GM18502 (cell line): ENCODE measurements around the gene RAB35.

Source experiments
- ATAC-seq: cut with Tn5 transposase; IDR thresholded peaks from one replicate; pipeline ENCODE4 v1.9.1; 2021; ENCODE audit warnings: mild to moderate bottlenecking; ENCODE audit not compliant: unreplicated experiment, poor library complexity

RAB35 gene

DNA sequence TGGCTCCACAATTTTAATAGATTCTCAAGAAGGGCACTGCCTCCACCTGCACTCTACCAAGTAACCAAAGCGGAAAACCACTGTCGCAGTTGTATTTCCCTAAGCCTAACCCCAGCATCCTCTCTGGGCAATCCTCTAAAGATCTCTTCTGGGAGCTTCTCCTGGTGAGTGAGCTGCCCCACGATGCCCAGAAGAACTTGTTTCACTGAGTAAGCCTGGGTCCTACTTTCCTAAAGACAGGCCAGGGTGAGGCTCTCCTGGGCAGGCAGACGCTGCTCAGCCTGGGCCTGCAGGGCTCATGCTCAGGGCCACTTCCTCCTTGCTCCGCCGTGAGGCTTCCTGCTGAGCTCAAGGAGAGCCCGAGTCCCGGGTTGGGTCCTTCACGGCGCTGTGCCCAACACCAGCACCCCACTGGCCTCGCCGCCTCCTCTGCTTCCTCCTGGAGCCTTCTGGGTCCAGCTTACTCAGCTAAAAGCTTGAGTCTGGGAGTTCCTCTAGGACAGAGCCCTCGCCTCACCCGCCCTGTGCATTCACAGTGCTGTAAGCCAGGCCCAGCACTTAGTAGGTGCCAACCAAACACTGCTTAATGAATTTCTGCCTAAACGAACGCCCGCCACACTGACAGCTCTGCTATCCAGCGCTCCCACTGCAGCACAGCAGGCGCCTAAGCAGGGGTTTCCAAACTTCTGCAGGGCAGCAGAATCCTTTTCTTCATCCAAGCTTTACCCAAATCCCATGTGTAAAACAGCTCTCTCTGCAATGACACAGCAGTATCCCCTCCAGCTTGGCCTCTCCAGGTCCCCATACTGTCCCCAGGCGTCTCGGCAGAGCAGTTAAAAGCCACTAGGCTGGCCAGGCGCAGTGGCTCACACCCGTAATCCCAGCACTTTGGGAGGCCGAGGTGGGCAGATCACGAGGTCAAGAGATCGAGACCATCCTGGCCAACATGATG lies 5.7 kb downstream of the RAB35 start:
- ATAC-seq = peak; percentile 63

DNA sequence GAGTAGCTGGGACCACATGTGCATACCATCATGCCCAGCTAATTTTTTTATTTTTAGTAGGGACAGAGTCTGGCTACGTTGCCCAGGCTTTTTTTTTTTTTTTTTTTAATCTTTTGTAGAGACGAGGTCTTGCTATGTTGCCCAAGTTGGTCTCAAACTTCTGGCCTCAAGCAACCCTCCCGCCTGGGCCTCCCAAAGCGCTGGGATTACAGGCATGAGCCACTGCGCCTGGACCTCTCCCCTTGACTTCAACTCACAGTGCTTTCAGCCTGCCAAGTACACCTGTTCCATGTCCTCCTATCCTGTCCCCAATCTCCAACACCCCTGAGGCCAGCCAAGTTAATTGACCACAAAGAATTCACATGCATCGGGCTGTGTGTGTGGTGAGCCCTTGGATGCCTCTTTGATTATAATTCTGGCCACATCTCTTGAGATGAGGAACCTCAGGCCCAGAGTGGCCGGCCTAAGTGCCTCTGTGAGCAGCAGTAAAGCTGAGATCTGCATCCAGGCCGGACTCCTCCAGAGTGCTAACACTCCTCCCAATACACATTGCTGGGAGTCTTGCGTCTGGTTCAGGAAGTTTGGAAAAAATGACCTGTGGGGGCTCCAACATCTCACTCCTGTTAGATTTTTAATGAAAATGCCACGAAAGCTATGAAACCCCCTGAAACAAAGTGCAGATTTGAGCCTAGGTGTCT lies 6.8 kb downstream of the RAB35 start:
- ATAC-seq = no peak

DNA sequence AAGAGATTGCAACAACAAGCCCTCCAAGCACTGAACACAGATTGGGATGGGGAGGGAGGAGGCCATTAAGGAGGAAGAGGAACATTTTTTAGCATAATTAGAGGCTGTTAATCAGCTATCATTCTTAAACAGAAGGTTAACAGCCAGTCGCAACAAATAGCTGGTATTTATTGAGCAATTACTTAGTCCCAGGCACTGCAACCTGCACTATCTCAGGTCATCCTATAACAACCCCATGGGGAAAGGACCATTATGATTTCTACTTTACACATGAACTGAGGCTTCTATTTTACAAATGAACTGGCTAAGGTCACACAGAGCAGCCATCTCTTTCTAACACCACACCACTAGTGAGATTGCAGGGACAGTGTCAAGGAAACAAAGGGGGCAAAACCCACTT lies 10.4 kb downstream of the RAB35 start:
- no peak for ATAC-seq

DNA sequence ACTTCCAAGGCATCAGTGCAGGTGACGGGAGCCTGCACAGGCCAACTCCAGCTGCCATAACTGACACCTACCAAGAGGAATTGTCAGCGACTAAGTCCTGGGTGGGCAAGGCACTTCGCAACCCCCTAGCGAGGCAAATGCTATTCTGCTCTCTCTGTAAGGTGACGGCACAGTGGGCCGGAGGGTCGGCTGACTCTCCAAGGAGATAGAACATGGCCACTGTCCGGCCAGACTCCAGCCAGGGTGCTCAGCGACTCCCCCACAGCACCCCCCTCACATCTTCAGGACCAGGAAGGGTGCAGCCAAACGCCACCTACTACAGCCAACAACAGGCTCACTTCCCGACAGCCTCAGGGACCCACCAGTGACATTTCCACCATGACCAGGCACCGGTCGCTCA lies 13.2 kb downstream of the RAB35 start:
- ATAC-seq = no peak

DNA sequence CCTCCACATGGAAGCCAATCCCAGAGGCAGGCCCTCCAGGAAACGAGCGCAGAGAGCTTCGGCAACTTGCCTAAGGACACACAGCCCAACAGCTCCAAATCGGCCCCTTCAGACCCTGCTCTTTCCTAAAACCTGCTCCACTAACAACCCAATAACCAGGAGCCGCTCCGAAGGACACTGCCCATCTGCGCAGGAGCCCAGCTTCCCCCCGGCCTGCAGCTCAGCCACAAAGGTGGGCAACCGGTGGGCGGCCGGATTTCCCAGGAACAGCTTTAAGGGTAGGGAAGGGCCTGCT lies 13.6 kb downstream of the RAB35 start:
- ATAC-seq = no peak

DNA sequence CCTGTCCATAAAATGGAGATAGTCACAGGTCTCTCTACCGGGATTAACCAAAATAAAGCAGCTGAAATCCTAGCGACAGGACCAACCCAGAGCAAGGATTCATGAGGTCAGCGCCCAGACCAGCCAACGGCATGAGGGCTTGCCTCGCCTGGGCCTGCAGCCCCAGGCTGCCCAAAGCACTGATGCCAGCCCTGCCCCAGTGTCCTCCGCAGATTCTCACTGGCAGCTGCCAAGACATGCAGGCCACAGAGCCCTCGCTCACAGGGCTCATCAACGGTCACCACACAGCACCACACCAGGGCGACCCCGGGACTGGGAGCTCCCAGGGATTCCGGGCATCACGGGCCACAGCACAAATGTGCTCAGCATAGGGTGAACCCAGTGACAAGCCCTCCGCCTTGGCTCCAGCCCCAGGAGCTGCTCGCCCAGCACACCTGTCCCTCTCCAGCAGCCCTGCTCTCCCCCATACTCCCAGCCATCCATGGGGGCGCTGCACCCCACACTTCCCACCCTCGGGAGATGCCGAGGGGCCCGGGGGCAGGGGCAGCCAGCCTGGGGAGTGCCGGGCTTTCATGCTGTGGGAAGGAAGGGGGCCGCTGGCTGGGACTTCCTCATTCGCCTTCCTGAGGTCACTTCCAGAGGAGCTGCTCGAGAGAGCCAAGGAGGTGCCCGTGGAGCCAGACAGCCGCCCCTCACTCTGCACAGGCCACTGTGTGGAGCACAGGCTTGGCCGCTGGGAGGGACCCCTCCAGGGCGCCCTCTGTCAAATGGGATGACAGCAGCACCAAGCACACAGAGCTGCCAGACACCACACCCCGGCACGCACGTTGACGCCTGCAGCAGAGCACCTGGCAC lies 14.1 kb downstream of the RAB35 start:
- no peak for ATAC-seq

DNA sequence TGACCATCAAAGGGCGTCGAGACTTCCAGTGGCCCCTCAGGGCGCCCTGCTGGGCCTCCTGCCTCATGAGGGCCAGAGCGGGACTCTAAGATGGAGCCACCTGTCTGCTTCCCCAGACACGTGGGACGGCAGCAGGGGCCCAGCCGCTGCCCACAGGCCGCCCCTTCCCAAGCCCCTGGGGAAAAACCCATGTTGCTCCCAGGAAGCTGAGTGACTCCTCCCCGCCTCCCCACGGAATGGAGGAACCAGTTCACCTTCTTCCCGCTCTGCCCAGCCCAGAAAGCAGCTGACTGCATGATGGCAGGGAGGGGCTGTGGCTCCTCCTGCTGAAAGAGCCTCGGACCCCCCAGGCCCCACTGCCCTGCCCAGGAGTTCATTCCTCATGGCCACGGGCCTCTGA lies 14.9 kb downstream of the RAB35 start:
- ATAC-seq = no peak

DNA sequence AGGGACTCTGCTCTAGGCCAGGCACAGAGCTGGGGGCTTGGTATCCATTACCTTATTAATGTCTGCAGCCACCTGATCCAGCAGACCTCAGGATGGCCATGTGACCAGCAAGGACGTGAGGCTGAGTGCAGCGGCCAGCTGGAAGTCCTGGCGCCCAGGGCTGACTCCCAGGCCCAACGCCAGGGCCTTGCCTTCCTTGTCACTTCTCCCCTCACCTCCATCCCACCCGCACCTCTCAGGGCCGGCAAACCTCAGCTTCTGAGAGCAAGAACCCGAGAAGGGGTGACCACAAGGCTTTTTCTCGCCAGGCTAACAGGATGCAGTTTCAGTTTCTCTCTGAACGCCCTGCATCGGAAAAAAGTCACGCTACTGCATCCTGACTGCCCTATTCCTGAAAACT lies 15.4 kb downstream of the RAB35 start:
- no peak for ATAC-seq

DNA sequence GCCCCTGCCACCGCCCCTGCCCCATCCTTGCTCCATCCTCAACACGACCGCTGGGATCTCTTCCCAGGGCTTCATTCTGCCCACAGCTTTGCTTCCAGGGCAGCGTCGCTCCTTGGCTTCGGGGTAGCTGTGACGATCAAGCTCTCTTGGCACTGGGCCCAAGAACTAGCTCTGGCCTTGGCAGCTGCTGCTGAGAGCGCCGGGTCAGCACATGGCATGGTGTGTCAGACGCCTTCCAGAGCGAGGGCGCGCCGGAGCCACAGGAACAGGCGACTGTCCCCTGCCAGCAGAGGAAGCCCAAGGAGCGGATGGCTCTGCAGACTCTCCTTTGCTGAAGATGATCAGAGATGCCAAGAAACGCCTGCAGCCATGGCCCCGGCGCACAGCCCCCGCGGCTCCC lies 15.9 kb downstream of the RAB35 start:
- no peak for ATAC-seq

DNA sequence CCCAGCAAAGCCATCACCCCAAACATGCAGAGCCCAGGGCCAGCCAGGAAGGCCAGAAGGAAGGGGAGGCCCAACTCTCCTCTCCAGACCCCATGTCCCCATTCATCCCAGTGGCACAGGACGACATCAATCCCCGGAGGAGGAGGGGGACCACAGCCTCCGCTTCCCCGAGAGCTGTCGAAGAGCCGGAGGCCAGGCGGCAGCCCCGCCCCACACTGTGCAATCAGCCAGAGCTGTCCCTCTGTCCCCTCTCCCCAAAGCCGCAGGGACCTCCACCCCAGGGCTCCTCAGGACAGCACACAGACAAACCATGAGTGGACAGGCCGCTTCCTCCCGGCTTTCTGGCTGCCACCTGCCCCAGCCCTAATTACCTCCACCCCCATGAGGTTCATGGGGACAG lies 16.8 kb downstream of the RAB35 start:
- ATAC-seq = no peak

DNA sequence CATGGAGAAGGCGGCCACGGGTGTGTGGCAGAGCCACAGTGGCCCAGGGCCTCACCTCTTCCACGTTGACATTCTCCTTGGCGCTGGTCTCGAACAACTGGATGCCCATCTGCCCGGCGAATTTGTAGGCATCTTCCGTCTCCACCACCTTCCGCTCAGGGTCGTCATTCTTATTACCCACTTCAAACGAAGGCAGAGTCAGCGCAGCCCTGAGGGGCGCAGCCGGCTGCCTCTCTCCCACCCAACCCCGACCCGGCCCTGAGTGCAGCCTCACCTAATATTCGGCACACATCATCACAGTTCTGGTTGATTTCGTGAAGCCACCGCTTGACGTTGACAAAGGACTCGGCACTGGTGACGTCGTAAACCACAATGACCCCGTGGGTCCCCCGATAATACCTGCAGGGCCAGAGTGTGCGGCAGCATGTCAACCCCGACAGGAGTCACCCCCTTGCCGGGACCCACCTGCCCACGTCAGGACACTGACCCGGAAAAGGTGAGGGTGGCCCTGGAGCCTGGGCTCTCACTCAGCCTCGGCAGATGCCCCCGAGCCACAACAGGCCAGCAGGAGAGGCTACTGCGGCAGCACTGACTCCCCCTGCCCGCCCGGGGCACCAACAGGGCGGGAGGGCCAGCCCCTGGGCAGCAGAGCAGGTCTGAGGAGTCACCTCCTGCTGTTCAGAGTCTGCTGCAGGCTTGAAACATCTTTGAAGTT lies 17.6 kb downstream of the RAB35 start:
- ATAC-seq = no peak

DNA sequence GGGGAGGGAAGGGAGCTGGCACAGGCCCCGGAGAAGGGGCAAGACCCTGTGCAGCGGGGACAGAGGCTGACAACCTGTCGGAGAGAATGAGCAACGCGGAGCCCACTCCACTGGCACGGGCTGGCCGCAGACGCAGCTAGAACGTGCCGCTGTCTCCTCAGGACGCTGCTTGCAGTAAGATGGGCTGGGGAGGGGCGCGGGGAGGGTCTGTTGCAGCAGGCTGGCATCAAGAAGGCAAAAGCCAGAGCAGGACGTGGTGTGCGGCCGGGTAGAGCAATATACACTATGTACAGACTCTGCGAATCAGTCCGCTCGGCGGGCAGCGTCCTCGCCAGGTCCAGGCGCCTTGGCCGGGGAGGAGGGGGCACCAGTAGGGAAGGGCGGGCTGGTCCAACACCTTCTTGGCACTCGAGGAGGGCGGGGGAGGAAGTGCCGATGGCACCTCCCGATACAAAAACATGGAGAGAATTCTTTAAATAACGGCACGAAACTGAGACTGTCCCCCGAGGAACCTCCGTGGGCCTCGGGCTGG lies 19.8 kb downstream of the RAB35 start:
- ATAC-seq = no peak

DNA sequence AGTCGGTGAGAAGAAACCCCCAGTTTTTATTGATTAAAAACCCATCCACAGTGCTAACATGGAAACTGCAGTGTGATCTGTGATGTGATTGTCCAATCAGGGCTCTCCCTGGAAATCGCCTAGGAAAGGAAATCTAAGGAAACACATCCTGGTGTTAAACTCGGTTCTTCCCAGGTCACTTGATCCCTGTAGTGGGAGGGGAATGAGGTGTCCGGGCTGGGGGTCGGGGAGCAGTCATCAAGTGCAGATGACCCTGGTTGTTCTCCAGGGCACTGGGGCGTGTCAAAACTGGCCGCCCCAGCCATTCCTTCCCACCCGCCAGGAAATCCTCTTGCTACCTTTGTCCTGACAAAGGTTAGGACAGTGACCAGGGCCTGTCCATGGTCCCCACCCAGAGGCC lies 20.8 kb downstream of the RAB35 start:
- no peak for ATAC-seq

DNA sequence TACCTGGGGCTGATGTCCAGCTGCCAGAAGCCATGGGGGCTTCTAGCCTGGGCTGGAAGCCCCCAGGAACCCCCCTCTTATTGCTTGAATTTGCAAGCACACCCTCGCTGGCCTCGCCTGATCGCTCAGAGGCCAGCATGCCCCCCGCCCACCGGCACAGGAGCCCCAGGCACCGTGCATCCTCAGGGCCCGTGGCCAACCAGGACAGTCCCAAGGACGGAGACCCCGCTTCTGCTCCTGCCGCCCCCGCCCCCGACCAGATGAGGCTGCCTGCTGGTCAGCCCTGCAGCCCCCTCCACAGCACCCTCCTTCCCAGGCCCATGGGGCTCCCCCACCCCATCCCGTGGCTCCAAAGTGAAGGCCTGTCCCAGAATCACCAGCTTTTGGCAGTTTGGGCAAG lies 21.2 kb downstream of the RAB35 start:
- ATAC-seq = no peak

DNA sequence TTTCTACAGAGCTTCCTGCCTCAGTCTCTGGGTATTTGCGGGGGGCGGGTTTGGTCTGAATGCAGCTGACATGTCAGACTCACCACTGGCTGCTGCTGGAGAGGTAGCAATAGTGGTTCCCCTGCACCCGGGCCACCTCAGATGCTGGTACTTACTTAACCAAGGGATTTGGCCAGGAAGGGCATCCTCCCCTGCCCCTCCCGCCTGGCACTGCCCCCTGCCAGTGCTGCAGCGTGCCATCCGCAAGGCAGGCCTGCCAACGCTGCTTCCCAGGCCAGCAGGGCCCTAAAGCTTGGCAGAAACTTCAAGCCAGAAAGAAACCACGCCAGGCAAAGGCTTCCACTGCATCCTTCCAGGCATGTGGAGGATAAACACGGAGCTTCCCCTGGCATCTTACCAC lies 22.1 kb downstream of the RAB35 start:
- no peak for ATAC-seq

DNA sequence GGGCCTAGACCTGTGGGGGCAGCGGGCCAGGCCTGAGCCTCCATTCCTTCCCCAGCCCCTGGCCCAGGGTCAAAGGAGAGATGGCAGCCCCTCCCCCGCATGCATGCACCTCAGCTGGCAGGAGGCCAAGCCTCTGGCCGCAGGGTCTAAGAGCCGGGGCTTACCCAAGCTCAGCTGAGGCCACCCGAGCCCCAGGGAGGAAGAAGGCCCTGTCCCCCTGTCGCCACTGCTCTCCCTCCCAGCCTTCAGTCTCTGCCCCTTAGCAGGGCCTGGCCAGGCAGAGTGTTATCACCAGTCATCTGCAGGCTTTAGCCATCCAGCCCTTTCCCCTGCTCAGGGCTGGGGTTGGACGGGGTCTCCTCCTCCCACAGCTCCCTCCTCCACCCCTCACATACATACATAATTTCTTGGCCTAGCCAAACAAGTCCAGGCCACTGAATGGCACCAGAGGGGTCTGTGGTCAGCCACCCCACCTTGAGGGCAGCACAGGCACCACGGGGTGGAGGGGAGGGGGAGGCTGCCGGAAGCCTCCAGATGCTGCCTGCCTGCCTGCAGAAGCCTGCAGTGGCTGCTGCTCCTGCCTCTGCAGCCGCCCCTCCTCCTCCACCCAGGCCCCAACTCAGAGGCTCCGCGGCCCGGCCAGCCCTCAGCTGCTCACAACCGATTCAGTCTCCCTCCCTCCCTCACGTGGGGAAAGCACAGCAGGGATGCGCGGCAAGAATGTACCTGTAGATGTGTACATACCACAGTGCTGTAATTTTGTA lies 22.8 kb downstream of the RAB35 start:
- ATAC-seq = no peak

DNA sequence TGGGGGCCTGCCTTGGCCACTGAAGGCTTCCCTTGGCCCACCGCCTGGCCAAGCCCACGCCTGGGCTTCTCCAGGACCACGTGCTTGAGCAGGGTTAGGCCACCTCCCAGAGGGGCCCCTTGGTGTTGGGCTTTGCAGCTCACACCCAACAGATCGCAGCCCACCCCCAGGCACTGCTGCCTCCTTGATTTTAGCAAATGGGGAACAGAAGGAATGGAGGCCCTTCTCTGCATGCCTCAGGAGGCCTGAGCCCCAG lies 23.3 kb downstream of the RAB35 start:
- ATAC-seq = no peak

DNA sequence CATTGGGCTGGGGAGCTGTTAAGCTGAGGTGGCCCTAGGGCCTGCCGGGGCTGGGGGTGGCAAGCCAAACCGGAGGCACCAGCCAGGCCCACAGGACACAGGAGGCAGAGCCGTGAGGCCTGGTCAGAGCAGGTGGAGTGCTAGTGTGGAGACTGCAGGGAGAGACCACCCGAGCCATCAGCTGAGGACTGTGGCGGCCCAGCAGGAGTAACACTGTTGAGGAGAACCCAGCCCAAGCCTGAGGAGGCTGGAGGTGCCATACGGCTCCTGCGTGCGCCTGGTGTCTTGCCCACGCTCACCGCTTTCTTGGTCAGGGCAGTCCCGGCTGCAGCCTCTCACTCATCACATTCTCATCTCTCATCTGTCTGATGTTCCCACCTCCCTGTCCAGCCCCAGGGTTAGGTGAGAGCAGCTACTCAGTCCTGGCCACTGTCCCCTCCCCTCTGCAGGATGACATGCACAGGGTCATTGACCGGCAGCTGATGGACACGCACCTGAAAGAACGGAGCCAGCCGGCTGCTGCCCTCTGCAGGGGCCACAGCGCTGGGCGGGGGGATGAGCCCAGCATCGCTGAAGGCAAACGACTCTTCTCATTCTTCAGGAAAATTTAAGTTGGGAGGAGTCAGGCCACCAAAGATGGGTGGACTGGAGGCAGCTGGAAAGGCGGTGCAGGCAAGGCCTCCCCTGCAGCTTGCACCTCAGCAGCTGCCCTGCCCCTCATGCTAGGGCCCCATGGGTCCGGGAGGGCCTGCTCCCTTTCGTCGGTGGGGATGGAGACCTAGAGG lies 23.8 kb downstream of the RAB35 start:
- no peak for ATAC-seq
